ENCODE measurements around the gene SPTLC1.

DNA sequence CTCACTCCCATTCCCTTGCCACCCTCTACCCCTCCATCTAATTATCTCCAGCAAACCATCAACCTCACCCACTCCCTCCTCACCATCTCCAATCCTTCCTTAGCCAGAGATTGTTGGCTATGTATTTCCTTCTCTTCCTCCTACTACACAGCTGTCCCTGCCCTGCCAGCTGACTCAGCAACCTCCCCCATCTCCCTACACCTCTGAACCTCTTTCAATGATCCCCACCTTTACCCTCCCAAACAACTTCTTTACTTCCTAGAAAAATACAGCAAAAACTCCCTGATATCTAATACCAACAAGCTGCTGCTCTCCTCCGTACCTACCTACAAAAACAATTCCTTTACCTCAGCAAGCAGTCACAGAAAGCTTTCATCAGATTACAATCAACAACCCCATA is 37.3 kb downstream of the SPTLC1 start:
- TF ChIP-seq, protein P1, sequence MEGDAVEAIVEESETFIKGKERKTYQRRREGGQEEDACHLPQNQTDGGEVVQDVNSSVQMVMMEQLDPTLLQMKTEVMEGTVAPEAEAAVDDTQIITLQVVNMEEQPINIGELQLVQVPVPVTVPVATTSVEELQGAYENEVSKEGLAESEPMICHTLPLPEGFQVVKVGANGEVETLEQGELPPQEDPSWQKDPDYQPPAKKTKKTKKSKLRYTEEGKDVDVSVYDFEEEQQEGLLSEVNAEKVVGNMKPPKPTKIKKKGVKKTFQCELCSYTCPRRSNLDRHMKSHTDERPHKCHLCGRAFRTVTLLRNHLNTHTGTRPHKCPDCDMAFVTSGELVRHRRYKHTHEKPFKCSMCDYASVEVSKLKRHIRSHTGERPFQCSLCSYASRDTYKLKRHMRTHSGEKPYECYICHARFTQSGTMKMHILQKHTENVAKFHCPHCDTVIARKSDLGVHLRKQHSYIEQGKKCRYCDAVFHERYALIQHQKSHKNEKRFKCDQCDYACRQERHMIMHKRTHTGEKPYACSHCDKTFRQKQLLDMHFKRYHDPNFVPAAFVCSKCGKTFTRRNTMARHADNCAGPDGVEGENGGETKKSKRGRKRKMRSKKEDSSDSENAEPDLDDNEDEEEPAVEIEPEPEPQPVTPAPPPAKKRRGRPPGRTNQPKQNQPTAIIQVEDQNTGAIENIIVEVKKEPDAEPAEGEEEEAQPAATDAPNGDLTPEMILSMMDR (IDR thresholded peaks at IDR 0.05), result no peak
- TF ChIP-seq POLR2A (IDR thresholded peaks at IDR 0.05), result no peak

Data from body of pancreas (tissue), 4 donors.